NCI-H774 (cell line): ENCODE data around the gene PRR5L.

Source experiments
- DNase-seq: peaks from one replicate; lab custom pipeline; 2025; lab: John Stamatoyannopoulos, UW

Gene PRR5L

DNA sequence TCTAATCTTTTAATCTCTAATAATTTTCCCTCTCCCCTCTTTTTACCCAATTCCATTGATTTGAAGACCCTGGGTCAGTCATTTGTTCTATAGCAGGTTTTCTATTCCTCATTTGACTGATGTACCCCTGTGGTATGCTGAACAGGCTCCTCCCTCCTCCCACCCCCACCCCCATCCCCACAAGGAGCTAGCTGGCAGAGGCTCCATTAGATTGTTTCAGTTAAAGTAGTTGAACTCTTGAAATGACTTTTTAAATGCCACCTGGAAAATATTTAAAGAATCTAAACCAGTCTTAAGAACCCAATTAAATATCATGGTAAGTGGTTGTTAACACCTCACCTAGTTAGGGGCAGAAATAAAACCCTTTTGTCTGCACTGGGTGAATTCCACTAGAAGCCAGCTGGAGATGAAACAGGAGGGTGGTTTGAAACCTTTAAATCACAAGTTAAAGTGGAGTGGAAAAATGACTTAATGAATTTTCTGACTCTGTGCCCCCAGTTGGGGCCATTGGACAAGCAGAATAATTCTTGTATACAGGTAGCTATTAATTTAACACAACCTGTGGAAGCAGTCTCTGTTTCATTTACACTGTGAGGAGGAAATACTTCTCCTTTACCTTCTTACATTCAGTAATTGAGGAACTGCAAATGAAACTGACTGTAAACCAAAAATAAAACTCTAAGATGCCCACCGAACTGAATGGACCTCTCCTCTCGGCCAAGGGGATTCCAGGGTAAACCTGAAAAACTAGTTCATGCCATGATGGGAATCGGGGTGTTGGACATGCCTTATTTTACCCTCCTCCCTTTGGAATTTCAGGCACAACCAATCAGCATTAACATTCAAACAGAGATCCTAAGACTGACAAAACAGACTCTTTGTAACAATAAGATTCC is 30.7 kb downstream of the PRR5L start:
- no peak for DNase-seq

DNA sequence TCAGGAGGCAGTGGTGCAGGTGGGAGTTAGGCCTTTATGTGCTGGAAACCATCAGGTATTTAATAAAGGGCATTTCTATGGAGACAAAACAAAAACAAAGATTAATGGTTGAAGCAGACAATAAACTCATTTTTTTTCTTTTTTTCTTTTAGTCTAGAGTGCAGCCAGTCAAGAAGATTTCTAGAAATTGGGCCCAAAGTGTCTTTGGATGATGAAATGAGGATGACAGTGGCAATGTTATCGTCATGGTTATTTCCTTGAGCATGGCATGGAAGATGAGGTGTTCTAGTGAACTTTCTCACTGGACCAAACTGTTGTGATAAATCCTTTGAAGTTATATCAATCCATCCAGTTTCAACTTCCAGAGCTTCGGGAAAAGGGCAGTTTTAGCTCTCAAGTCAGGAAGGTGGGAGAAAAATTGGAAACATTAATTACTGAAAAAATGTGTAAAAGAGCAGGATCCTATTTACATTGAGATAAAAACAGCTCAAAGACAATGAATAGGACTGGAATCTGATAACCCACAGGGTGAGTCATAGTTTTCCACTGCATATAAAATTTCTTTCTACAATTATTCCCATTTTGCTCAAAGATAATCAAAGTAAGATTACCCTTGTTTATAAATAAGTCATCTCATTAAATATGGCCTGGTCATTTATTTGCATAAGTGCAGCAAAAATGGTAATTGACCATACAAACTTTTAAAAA is 33.0 kb downstream of the PRR5L start:
- DNase-seq, result no peak

DNA sequence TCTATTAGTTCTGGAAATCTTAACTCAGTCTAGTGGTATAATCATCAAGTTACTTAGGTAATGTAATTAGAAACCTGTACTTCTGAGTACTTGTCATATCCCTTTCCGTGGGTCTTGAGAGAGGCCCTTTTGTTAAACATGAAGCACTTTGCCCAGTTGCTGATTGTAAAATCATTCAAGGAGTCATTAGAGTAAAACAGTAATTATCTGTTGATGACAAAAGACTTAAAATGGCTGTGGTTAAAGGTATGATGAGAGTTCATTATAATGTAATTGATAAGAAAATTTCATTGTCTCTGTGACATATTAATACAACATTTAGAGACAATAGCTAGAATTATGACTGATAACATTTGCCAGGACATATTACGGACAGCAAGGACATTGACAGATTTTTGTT is 34.3 kb downstream of the PRR5L start:
- DNase-seq, result no peak

DNA sequence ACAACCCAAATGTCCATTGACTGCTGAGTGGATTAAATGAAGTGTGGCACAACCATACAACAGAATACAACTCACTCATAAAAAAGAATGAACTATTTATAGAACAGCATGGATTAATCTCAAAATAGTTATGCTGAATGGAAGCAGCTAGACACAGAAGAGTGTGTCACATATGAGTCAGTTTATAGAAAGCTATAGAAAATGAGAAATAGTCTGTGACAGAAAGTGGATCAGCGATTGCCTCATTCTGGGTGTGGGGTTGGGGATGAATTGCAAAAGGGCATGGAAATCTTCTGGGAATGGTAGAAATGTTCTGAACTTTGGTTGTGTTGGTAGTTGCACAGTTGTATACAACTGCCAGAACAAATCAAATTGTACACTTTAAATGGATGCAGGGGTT is 37.4 kb downstream of the PRR5L start:
- no peak for DNase-seq

DNA sequence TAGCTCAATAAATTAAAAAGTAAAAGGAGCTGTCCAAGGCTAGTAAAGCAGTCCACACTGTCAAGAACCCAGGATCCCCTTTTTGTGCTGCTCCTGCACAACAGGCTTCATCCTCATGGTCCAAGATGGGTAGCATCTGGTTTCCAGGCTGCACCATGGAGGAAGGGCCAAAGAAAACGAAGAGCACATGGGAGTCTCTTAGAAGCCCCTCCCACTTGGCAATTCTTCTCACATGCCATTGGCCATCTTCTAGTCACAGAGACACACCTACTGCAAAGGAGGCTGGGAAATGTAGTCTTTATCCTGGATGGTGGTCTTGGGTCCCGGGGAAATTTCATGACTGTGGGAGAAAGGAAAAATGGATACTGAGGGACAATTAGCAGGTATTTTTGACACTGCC is 37.8 kb downstream of the PRR5L start:
- DNase-seq, result no peak

DNA sequence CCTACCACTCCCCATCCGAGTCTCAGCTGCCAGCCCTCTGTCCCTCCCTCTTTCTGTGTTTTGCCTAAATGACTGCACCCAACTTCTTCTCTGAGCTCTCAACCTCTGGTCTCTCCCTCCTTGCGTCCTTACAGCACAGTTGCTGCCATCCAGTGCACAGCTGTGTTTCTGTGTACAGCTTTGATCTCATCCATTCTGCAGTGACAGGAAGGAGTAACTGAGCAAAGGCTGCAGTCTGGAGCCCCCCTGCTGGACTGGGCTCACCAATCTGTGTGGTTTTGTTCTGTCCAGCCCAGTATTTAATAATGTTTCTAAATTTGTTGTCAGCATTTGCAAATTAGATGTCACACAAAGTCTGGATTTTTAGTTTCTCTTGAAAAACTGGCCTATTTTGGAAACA is 43.8 kb downstream of the PRR5L start:
- no peak for DNase-seq

DNA sequence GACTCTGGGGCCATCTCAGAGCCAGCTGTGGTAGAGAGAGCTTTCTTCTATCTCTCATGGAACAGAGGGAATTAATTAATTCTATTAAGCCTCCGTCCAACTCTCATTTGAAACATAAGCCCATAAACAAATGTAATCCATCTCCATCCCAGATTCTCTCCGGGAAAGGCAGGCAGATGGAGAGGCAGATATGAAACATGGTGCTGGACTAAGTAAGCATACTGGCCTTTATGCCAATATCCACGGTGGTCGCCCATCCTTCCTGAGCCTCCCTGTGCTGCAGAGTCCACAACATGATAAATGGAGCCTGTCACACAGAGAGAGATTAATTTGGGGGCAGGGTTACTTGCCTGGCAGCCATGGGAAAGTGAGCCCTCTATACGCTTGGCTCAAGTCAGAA is 44.8 kb downstream of the PRR5L start:
- no peak for DNase-seq

DNA sequence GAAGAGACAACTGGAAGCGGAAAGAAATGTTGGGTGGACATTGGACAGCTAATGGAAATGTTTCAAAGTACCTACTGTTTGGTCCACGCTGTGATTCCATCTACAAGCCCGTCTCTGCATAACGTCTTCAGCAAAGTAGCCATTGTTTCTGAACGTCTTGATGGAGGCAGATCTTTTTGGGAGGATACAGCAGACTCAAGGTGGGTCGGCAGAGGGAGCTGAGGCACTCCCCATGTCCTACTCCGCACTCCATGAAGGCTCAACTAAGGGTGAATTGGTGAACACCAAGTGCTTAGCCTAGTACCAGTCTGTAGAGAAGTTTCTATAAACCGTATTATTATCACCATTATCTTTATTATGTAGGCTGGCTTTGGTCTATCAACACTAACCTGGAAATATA is 45.8 kb downstream of the PRR5L start:
- DNase-seq, result no peak

DNA sequence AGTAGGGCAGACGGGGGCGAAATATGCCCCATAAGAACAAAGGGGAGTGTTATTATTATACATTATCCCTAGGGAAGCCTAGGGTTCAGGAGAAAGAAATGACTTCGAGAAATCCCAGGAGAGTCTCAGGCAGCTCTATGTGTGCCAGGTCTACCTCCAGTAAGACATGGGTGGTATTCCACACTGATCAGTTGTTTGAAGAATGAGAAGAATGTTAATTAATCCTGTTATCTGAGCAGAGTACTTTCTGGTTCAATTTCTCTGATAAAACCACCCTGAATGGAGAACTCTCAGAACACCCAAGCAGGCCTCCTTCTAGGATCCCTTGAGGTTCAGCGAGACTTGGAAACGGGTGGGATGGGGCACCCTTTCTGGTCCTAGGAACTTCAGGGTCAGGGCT is 46.2 kb downstream of the PRR5L start:
- no peak for DNase-seq

DNA sequence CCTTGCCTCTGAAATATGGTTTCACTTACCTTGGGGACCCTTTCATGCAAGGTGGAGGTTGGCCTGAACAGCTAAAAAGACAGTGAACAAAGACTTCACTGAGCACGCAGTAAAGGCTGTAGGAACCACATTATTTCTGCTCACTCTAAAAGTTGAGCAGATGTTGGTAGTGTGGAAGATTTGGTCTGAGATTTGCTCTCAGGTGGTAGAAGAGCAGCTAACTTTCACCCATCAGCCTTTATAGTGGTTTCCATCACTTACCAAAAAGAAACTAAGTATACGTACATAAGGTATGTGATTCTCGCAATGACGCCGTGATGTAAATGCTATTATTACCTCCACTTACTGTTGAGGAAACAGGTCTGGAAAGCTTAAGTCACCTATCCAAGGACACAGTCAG is 47.3 kb downstream of the PRR5L start:
- no peak for DNase-seq

DNA sequence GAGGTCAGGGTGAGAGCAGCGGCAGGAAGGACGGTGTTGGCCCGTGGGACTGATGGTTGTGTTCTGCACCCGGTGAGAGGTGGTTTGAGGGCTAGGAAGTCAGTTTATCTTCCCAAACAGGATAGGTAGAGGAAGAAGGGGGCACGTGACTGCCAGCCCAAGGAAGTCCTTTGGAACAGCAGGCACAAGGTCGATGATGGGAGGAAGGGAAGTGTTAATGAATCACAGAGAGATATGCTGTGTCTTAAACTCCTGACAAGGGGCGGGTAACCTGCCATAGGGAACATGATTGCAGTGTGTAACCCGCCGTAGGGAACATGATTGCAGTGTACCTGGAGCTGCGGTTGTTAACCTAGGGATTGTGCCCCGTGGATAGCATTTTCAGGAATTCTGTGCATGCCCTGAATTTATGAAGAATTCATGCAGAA is 49.0 kb downstream of the PRR5L start:
- no peak for DNase-seq

DNA sequence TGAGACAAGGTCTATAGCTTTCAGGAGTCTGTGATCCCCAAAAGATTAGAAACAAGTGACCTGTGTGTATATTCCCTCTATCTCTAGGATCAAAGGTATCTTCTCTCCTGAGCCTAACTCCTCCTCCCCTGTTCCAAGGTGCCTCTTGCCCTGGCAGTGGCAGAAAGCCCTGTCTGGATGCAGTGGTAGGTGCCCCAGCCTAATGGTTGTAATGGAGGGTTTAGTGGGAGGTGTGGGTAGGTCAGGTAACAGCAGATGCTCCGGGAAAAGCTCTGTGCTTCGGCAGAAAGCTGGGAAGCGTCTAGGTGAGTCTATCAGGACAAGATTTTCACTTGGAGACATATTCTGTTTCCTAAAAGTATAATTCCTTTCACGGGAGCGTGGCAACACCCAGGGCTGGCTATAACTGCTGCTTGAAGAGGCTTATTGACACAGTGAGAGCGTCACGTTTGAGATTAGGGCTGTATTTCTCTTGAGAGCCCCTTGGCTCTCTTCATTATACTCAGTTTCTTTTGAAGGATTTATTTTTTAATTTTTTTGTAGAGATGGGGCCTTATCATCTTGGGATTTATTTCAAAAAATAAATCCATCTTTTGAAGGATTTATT is 49.5 kb downstream of the PRR5L start:
- DNase-seq, result no peak

DNA sequence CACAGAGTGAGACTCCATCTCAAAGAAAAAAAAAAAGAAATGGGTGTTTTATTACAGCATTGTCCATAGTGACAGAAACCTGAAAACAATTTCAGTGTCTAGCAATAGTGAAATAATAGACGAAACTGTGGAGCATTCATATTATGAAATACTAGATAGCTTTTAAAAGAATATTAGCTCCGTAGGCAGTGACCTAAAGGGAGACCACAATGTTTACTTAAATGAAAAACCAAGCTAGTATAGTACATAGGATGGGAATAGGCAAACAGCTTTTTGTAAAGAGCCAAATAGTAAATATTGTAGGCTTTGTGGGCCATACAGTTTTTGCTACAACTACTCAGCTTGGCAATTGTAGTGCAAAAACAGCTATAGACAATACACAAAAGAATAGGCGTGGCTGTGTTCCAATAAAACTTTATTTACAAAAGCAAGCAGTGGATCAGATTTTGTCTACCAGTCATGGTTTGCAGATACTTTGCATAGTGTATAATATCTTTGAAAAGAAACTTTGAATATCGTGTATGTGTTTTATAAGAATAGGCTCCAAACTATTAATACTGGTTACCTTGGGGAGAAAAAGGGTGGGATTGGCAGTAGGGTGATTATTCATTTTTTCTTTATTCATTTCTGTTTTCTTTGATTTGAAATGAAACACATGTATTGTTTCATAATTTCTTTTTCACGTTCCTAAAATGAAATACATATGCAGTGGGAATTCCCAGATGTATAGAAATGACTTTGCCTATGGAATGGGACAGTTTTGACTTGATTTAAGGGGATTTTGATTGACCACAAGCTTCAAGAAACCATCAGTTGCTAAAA is 50.7 kb downstream of the PRR5L start:
- no peak for DNase-seq

DNA sequence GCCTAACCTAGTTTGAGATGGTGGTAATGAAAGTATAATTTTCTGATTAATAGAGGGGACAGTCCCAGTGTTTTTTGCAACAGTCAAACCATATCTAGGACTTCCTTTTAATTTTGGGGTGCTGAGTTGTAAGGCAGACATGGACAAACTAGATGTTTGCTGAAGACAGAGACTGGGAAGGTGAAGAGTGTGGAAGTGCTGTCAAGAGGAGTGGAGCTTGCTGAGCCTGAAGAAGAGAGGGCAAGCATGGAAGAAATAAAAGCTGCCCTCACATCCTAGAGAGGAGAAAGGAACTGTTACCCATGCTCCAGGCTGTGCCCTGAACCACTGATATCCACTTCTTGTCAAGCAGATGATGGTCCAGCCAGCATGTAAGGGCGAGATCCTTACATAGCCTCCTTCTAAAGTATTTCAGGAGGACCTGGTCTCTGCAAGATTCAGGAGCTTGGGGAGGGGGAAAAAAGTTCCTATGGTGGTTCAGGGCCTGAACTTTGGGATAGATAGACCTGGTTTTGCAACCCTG is 51.4 kb downstream of the PRR5L start:
- no peak for DNase-seq

DNA sequence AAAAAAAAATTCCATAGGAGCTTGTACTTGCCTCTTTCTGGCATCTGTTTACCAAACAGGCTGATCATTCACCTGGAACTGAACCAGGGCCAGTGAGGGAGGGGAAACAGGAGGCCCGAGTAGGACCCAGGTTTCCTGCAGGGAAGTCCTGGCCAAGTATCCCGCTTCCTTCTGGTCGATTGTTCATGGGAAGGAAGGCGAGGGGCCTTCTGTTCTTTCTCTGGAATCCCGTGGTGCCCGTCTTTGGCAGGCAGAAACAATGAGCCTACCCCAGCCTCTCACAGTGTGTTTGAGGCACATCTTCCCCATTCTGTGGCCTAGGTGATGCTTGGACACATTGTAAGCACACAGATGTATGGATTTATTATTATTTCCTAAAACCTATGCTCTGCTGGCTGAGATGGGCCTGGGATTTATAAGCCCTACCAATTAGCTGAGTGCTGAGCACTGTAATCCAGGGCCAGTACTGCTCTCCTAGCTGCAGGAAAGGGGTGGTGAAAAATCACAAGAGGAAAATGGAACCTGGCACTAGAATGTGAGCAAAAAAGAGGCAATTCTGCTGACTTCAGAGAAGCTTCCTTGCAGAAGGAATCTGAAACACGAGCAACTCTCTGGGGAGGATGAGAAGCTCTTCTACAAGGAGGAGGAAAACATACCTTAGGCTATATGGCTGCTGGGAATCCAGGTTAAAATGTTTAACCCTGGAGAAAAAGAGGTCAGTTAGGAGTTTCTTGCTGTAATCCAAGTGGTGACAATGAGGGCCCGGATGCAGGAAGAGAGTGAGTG is 53.5 kb downstream of the PRR5L start:
- DNase-seq, result no peak

DNA sequence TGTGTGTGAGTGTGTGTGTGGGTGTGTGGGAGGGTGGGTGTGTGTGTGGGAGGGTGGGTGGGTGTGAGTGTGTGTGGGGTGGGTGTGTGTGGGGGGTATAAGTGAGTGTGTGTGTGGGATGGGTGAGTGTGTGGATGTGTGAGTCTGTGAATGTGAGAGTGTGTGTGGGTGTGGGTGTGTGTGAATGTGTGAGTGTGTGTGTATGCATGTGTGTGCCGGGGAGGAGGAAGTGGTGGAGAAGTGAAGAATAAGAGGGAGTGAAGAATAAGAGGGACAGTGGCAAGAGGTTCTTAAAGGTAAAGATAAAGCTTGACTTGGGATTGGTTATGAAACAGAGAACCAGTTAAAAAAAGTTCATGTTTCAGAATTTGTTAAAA is 54.0 kb downstream of the PRR5L start:
- no peak for DNase-seq

DNA sequence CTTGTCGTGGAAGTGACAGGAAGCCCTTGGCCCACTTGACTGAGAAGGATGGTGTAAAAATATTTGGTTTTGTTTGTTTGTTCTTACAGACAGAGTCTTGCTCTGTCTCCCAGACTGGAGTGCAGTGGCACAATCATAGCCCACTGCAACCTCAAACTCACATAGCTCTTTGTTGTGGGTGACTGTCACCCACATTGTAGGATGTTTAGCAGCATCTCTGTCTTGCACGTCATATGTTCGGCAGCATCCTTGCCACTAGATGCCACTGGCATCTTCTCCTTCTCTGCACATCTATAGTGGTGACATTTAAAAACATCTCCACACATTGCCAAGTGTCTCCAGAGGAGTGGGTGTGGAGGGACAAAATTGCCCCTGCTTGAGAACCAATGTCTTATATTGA is 56.8 kb downstream of the PRR5L start:
- no peak for DNase-seq

DNA sequence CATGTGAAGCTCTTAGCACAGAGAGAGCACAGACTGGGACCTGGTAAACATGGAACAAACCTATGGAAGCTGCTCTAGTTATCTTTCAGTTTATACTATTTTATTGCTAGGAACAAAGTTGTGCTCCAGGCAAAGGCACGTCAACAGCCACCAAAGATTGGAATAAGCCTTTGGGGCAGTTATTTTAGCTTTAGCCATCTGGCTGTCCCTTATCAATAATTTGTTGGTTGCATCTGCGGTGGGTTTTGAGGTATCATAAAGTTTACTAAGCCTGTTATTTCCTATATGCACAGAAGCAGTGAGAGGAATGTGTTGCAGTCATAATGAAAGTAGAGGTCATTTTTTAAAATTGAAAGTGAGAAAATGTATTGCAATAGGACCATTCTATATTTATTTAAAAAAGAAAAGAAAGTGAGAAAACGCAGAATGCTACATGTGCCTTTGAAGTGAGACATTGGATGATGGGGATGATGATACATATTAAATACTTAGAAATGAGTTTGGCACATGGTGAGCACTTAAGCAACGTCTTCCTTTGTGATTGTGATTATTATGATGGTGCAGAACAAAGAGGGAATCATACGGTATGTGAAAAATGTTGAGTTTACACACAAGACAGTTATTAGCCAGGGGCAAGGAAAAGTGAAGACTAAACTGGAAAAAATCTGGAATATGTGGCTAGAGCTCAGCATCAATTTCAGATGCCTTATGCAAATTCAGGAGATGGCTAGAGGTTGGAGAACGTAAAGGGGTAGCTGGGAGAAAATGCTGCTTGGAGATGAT is 58.3 kb downstream of the PRR5L start:
- no peak for DNase-seq

DNA sequence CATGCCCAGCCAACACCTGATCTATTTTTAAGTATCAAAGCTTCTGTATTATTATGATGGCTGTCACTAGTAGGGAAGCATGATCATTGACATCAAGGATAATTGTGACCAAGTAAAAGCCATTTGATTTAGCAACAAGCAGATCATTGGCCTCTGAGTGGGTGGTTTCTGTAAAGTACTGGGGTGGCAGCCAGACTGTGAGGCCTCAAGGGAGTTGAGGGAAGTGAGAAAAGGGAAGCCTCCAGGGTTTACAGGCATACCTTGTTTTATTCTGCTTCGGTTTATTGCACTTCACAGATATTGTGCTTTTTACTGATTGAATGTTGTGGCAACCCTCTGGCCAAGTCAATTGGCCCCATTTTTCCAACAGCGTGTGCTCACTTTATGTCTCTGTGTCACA is 60.1 kb downstream of the PRR5L start:
- DNase-seq, result no peak

DNA sequence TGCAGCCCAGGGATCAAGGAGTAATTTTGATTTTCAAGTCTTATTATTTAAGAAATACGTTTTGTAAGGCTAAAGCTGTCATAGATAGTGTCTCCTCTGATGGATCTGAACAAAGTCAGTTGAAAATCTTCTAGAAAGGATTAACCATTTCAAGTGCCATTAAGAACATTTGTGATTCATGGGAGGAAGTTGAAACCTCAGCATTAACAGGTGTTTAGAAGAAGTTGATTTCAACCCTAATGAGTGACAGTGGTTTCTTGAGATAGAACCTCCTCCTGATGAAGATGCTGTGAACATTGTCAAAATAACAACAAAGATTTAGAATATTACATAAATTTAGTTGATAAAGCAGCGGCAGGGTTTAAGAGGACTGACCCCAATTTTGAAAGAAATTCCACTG is 61.7 kb downstream of the PRR5L start:
- DNase-seq, result no peak
